GM12891 (cell line): ENCODE measurements around the gene IDH3G.
"Not testable (repeated sequence)": the region's sequence is repeated elsewhere in the genome, so short reads cannot be mapped to it uniquely, and the experiment has no call there.

Source experiments
- DNase-seq: peaks from one replicate; pipeline ENCODE4 v3.0.0; 2011; ENCODE audit warnings: low spot score; ENCODE audit not compliant: insufficient read length
- FAIRE-seq: peaks from 2 replicates; lab custom pipeline; 2011; peaks lifted over from hg19 to GRCh38; lab: Jason Lieb, UNC
- PAX5 ChIP-seq: IDR thresholded peaks from 2 replicates; pipeline ENCODE4 v1.6.1; 2011; ENCODE audit warnings: low read length, moderate library complexity, mild to moderate bottlenecking; ENCODE audit not compliant: insufficient read depth, severe bottlenecking
- POLR2A ChIP-seq: IDR thresholded peaks from 2 replicates; pipeline ENCODE4 v1.6.1; 2011; ENCODE audit warnings: low read depth, low read length, control low read depth
- POLR2AphosphoS5 ChIP-seq: IDR thresholded peaks from 2 replicates; pipeline ENCODE4 v1.6.1; 2011; ENCODE audit warnings: low read depth, low read length, control low read depth
- POU2F2 ChIP-seq: IDR thresholded peaks from 2 replicates; pipeline ENCODE4 v1.6.1; 2011; ENCODE audit warnings: low read depth, mild to moderate bottlenecking, control low read depth, low read length, moderate library complexity
- SPI1 ChIP-seq: IDR thresholded peaks from 2 replicates; pipeline ENCODE4 v1.6.1; 2011; ENCODE audit warnings: low read depth, low read length, control low read depth
- TAF1 ChIP-seq: IDR thresholded peaks from 2 replicates; pipeline ENCODE4 v1.6.1; 2011; ENCODE audit warnings: low read depth, low read length, control low read depth

Gene IDH3G

DNA sequence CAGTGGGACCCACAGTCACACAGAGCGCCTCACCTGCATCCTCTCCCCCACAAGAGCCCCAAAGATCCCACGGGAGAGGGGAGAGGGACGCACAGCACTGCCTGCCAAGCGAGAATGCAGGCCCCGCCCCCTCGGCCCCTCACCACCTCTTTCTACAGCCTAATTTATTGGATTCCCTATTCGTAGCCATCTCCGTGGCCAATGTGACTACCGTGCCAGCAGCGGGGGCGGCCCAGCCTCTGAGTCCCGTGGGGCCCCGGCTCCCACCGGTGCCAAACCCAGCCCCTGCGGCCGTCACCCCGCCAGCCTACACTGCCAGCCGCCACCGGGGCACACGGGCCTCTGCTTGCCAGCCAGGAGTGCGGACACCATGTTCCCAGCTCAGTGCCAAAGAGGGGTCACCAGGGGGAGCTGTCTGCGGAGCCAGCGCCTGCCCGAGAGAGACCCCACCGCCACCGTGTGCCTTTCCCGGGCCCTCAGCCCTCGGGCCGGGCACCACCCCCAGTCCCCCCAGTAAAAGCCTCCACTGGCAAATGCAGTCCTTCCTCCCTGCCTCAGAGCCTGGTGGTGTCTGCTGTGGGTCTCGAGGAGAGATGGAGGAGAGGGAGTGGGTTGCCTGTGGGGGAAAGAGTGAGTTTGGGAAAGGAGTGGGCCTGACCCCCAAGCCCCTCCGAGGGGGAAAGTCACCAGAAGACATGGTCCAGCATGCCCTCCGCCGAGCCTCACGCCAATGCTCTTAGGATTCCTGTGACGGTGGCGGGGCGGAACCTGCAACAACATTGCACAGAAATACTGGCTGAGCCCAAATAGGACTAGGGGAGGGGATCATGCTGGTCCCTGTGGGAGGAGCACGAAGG is 49.7 kb downstream of the IDH3G start:
- FAIRE-seq (no peak), DNase-seq (no peak)
- no peak for TF ChIP-seq POU2F2
- TF ChIP-seq POLR2AphosphoS5 = no peak
- TF ChIP-seq POLR2A = no peak

DNA sequence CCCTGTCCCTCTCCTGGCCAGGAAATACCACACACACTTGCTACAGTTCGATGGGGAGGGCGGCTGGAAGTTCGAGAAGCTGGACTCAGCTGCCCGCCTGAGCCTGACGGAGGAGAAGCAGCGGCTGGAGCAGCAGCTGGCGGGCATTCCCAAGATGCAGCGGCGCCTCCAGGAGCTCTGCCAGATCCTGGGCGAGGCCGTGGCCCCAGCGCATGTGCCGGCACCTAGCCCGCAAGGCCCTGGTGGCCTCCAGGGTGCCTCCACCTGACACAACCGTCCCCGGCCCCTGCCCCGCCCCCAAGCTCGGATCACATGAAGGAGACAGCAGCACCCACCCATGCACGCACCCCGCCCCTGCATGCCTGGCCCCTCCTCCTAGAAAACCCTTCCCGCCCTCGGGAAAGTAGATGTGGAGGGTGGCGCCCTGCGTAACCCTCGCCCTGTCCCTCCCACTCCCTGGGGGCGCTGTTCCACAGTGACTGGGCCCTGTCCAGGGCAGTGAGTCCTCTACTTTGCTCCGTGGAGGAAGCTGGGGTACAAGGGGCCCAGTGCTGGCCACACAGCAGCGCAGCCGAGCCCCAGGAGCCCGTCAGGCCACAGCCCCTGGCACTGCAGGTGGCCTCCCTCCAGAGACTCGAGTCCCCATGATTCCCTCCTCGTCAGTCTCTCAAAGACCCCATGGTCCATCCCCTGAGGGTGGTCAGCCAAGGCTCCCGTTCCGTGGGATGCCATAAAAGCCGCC is 50.5 kb downstream of the IDH3G start:
- DNase-seq, FAIRE-seq: not testable (repeated sequence)

DNA sequence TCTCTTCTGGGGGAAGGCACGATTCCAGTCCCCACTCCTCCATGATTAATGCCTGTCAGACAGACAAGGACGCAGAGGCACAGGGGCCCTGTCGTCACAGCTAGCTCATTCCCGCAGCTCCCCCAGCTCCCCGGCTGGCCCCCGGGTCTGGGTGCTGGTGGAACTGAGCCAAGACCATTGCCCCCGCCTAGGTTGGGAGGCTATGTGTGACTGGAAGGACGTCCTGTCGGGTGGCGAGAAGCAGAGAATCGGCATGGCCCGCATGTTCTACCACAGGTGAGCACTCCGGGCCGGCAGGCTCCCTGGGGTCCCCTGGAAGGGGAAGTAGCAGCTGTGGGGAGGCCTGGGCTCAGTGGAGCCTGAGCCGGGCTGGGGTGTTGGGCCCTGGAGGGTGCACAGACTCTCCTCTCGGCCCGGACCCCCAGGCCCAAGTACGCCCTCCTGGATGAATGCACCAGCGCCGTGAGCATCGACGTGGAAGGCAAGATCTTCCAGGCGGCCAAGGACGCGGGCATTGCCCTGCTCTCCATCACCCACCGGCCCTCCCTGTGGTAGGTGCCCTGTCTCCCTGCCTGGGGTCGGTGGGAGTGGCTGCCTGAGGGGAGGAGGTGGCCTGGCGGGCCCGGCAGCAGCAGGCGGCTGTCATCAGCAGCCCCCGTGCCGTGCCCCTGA is 51.2 kb downstream of the IDH3G start:
- FAIRE-seq, DNase-seq: not testable (repeated sequence)

DNA sequence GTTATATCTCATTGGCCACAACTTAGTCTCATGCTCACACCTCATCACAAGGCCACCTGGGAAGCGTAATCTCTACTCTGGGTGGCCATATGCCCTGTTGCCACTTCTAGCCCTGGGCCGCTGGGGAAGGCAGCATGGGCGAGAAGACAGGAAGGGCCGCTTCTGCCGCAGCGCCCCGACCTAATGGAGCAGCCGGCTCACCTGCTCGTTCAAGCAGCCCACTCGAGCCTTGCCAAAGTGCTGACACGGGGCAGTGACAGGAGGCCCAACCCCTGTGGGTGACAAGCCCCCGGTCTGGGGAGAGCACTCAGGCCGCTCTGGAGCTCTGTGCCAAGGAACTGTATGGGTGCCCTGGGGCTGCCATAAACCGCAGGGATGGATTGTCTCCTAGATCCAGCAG is 52.1 kb downstream of the IDH3G start:
- not testable (repeated sequence) for FAIRE-seq, DNase-seq

DNA sequence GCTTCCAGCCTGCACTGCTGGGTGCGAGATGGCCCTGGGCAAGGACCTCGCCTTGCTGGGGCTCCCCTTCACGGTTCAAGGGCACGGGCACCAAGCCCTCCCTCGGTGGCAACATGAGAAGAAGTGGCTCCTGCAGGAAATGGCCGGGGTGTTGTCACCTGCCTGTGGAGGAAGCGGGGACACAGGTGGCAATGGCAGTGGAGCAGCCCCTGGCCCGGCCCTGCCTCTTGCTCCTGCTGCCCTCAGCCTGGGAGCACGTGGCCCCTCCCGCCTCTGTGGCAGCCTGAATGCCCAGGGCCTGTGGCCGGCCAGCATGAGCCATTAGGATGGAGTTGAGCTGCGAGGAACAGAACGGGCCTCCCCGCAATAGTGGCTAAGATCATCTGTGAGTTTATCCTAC is 52.7 kb downstream of the IDH3G start:
- DNase-seq (no peak), FAIRE-seq (no peak)
- no peak for TF ChIP-seq TAF1
- TF ChIP-seq SPI1 = no peak
- TF ChIP-seq POLR2AphosphoS5 = no peak
- TF ChIP-seq POLR2A = no peak
- TF ChIP-seq POU2F2 = no peak
- no peak for TF ChIP-seq PAX5

DNA sequence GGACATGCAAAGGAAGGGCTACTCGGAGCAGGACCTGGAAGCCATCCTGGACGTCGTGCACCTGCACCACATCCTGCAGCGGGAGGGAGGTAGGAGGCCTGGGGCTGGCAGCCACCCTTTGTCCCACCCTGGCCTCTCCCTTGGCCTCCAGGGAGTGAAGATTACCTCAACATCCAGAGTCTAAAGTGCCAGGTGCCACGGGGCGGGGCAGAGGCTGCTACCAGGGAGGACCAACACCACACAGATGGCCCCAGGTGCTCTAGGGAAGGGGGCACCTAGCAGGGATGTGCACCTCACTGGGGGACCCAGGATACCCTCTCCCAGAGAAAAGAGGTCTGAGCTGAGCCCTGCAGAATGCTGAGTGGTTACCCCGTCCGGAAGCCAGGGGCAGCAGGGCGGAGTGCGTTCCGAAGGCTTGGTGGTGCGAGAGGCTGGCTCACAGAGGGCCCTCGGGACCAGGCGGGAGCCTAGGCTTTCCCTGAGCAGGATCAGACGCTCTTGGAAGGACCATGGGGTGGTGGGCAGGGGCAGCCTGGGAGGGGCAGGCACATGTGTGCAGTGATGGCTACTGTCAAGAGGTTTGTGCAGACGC is 53.4 kb downstream of the IDH3G start:
- peak; percentile 72 for FAIRE-seq
- DNase-seq = no peak
- TF ChIP-seq POLR2AphosphoS5 (no peak), POU2F2 (no peak), PAX5 (no peak), TAF1 (no peak), POLR2A (no peak), SPI1 (no peak)

DNA sequence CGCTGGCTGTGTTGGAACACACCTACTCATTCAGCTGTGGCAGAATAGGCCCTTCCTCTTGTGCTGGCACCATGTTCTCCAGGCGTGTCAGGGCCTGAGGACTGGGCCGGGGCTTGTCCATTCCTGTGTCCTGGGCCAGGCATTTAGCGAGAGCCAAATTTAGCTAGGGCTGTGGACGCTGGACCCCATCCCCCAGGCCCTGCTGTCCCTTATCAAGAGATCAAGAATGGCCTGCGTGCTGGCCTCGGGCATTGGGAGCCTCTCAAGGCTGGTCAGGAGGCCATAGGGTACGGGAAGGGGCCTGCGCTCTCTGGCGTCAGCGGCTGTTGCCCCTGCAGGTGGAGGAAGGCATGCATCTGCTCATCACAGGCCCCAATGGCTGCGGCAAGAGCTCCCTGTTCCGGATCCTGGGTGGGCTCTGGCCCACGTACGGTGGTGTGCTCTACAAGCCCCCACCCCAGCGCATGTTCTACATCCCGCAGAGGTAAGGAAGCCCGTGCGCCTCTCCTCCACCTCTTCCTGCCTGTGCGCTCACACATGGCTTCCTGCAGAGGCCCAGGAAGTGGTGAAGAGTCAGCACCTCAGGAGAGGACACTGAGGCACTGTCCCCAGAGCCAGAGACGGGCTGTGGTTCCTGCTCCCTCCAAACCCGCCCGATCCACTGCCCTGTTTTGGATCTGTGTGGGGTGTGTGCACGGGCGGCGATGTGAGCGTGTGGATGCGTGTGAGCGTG is 54.3 kb downstream of the IDH3G start:
- FAIRE-seq (no peak), DNase-seq (no peak)
- TF ChIP-seq PAX5 = no peak
- no peak for TF ChIP-seq TAF1
- no peak for TF ChIP-seq POU2F2
- TF ChIP-seq POLR2AphosphoS5 = no peak
- TF ChIP-seq POLR2A = no peak
- TF ChIP-seq SPI1 = no peak

DNA sequence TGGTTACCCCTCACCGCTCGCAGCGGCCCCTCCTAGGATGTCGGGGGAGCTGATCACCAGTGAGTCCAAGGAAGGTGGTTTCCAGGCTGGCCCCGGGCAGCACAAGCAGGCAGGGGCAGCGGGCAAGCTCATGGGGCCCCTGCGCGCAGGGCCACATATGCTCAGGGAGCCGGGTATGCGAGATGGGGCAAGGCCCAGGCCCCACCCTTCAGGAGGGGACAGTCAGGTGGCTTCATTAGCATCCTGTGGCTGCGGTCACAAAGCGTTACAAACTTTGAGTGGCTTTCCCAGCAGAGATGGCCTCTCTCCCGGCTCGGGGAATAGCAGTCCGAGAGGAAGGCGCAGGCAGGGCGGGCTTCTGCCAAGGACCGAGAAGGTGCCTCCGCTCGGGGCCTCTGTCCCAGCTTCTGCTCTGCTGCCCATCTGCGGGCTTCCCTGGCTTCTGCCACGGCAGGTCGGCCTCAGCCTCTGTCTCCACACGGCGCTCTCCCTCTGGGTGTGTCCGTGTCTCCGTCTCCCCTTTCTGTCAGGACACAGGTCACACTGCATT is 56.0 kb downstream of the IDH3G start:
- TF ChIP-seq POLR2A (no peak), POLR2AphosphoS5 (no peak), SPI1 (no peak)
- FAIRE-seq (no peak), DNase-seq (no peak)

DNA sequence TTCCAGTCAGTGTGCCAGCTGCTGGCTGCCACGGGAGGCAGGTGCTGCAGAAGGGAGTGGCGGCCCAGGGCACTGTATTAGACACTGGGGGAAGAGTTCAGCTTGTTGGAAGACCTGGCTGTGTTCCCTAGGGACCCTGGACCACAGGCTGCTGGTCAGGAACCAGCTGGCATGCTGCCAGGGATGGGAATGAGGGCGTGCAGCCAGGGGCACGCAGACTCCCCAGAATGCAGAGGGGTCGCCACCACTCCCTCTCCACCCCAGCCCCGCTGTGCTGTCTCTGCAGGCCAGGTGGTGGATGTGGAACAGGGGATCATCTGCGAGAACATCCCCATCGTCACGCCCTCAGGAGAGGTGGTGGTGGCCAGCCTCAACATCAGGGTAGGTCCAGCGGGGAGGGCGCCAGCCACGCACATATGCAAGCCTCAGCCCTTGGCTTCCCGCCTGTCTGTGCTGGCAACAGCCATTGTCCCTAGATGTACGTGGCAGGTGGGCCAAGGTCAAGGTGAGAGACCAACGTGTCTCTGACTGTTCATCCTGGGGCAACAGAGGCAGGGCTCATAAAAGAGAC is 57.2 kb downstream of the IDH3G start:
- peak; percentile 13 for FAIRE-seq
- no peak for TF ChIP-seq TAF1
- TF ChIP-seq POLR2A = no peak
- DNase-seq = no peak
